GM10847 (cell line): ENCODE measurements around the gene PDZRN3.

Source experiments
- POLR2A ChIP-seq: IDR thresholded peaks from 2 replicates; pipeline ENCODE4 v1.6.1; 2011; ENCODE audit not compliant: insufficient read length; ENCODE audit errors: extremely low read depth

The PDZRN3 gene

GRCh38 chr3:73536336-73536895 lies 88.3 kb downstream of the PDZRN3 start:
- TF ChIP-seq POLR2A: no peak

GRCh38 chr3:73535931-73536330 lies 88.8 kb downstream of the PDZRN3 start:
- no peak for TF ChIP-seq POLR2A

- TF ChIP-seq POLR2A: no peak
Measured at GRCh38 chr3:73535137-73535536, 89.6 kb downstream of the PDZRN3 start.

GRCh38 chr3:73530022-73530396 lies 94.7 kb downstream of the PDZRN3 start:
- no peak for TF ChIP-seq POLR2A

GRCh38 chr3:73529308-73530021 lies 95.3 kb downstream of the PDZRN3 start:
- TF ChIP-seq POLR2A: no peak

- TF ChIP-seq POLR2A: no peak
Measured at GRCh38 chr3:73525591-73525990, 99.2 kb downstream of the PDZRN3 start.

- TF ChIP-seq POLR2A: no peak
Measured at GRCh38 chr3:73523661-73524060, 101.1 kb downstream of the PDZRN3 start.

- TF ChIP-seq POLR2A: no peak
Measured at GRCh38 chr3:73521734-73522336, 102.9 kb downstream of the PDZRN3 start.

- no peak for TF ChIP-seq POLR2A
Measured at GRCh38 chr3:73520931-73521461, 103.7 kb downstream of the PDZRN3 start.

GRCh38 chr3:73516631-73517030 lies 108.1 kb downstream of the PDZRN3 start:
- TF ChIP-seq POLR2A: no peak

GRCh38 chr3:73513260-73513659 lies 111.5 kb downstream of the PDZRN3 start:
- no peak for TF ChIP-seq POLR2A

GRCh38 chr3:73511571-73512525 lies 112.9 kb downstream of the PDZRN3 start:
- TF ChIP-seq POLR2A: no peak

GRCh38 chr3:73510784-73511183 lies 114.0 kb downstream of the PDZRN3 start:
- TF ChIP-seq POLR2A: no peak

- TF ChIP-seq POLR2A: no peak
Measured at GRCh38 chr3:73510334-73510733, 114.4 kb downstream of the PDZRN3 start.

GRCh38 chr3:73509816-73510215 lies 114.9 kb downstream of the PDZRN3 start:
- TF ChIP-seq POLR2A: no peak
